Middle frontal gyrus (tissue), 1 donor: ENCODE results near the gene DNAAF6.

ENCODE experiments used
- DNase-seq: peaks from one replicate; pipeline ENCODE4 v3.0.0-alpha.2; 2015; ENCODE audit warnings: low spot score; ENCODE audit errors: extremely low spot score

The DNAAF6 gene

DNA sequence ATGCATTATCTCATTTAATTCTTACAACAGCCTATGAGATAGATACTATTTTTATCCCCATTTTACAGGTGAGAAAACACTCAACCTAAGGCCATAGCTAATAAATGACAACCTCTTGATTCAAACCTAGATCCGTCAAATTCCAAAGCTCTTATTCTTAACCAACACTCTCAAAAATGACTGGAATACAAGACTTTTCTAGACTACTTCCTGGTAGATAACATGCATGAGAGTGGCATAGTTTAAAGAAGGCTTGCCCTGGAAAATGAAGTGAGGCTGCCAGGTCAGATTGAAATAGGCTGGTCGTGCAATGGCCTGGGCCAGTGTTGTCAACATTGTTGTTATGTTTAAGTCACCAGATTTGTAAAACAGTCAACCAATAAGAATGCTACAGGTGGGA is 86.6 kb downstream of the DNAAF6 start:
- no peak for DNase-seq
